ENCODE results near the gene KIF16B.

GRCh38 chr20:16490696-16491095 lies 82.6 kb downstream of the KIF16B start:
- no peak for TF ChIP-seq GATA3 (IDR thresholded peaks at IDR 0.05; ENCODE audit: low read depth, low read length)
- TF ChIP-seq GATA2 (IDR thresholded peaks at IDR 0.05; ENCODE audit: low read depth, low read length), result no peak
